ENCODE results near the gene OPN4. TPM values are rescaled to one million over a fixed set of nuclear protein-coding genes. Genes with fewer than 3 reads are reported as not detected.
"Not testable (repeated sequence)": the region's sequence is repeated elsewhere in the genome, so short reads cannot be mapped to it uniquely, and the experiment has no call there.

The OPN4 gene
- total and polyA plus RNA-seq, 2 experiments from 2014 or later: not detected

- Histone ChIP-seq H3K4me2 (no peak overlapping the region), H3K4me1 (ENCODE audit: insufficient read depth) (peaks cover 1% of the 10 kb centered on the region), H3K36me3 (replicated peaks; ENCODE audit: insufficient read depth, low read depth) (no peaks in the 10 kb centered on the region), H3K9me3 (ENCODE audit: low read depth) (no peaks in the 10 kb centered on the region), H4K20me1 (ENCODE audit: insufficient read depth, poor library complexity, severe bottlenecking) (no peaks in the 10 kb centered on the region), H3K79me2 (no peaks in the 10 kb centered on the region), H3K9me2 (replicated peaks; ENCODE audit: insufficient read depth) (no peaks in the 10 kb centered on the region), H3K4me3 (no peak overlapping the region), H3K27me3 (no peaks in the 10 kb centered on the region), H3K27ac (no peak overlapping the region), H2AFZ (no peak overlapping the region)
- 73% methylated on average over 5 of the region's 5 CpGs for WGBS (ENCODE audit: low lambda C conversion rate, missing lambda C conversion rate)
- TF ChIP-seq EZH2 (IDR thresholded peaks at IDR 0.05; ENCODE audit: borderline replicate concordance): no peak
- no peak for TF ChIP-seq CTCF (IDR thresholded peaks at IDR 0.05; ENCODE audit: poor library complexity)
- no peak for TF ChIP-seq EZH2phosphoT487 (IDR thresholded peaks at IDR 0.05; ENCODE audit: low read depth, severe bottlenecking, unreplicated experiment)
- no peak for DNase-seq (ENCODE audit: low spot score)
Measured at GRCh38 chr10:86642499-86642898, 11.8 kb upstream of the OPN4 start.

GRCh38 chr10:86644152-86644793 lies 10.1 kb upstream of the OPN4 start:
- H3K4me1 ChIP-seq (ENCODE audit: insufficient read depth): peaks cover 16% of the 10 kb centered on the region
- no peak overlapping the region for H3K4me2 ChIP-seq
- no peak for DNase-seq (ENCODE audit: low spot score)
- H3K4me3 ChIP-seq: no peak overlapping the region
- no peak overlapping the region for H3K27ac ChIP-seq
- H3K9me3 ChIP-seq (ENCODE audit: low read depth): no peaks in the 10 kb centered on the region
- H3K36me3 ChIP-seq (replicated peaks; ENCODE audit: insufficient read depth, low read depth): no peaks in the 10 kb centered on the region
- no peak overlapping the region for H2AFZ ChIP-seq
- no peaks in the 10 kb centered on the region for H4K20me1 ChIP-seq (ENCODE audit: insufficient read depth, poor library complexity, severe bottlenecking)
- H3K79me2 ChIP-seq: no peaks in the 10 kb centered on the region
- H3K9me2 ChIP-seq (replicated peaks; ENCODE audit: insufficient read depth): no peaks in the 10 kb centered on the region
- WGBS (ENCODE audit: low lambda C conversion rate, missing lambda C conversion rate): 75% methylated on average over 5 of the region's 5 CpGs
- TF ChIP-seq CTCF (IDR thresholded peaks at IDR 0.05; ENCODE audit: poor library complexity) (peak; percentile 22), EZH2 (IDR thresholded peaks at IDR 0.05; ENCODE audit: borderline replicate concordance) (no peak), EZH2phosphoT487 (IDR thresholded peaks at IDR 0.05; ENCODE audit: low read depth, severe bottlenecking, unreplicated experiment) (no peak)
- H3K27me3 ChIP-seq: no peaks in the 10 kb centered on the region

GRCh38 chr10:86644794-86645445 lies 9.4 kb upstream of the OPN4 start:
- no peak for DNase-seq (ENCODE audit: low spot score)
- no peaks in the 10 kb centered on the region for H3K9me3 ChIP-seq (ENCODE audit: low read depth)
- H3K4me1 ChIP-seq (ENCODE audit: insufficient read depth): peaks cover 21% of the 10 kb centered on the region
- H4K20me1 ChIP-seq (ENCODE audit: insufficient read depth, poor library complexity, severe bottlenecking): no peaks in the 10 kb centered on the region
- H3K4me2 ChIP-seq: no peak overlapping the region
- TF ChIP-seq EZH2 (IDR thresholded peaks at IDR 0.05; ENCODE audit: borderline replicate concordance) (no peak), EZH2phosphoT487 (IDR thresholded peaks at IDR 0.05; ENCODE audit: low read depth, severe bottlenecking, unreplicated experiment) (no peak), CTCF (IDR thresholded peaks at IDR 0.05; ENCODE audit: poor library complexity) (no peak)
- H3K36me3 ChIP-seq (replicated peaks; ENCODE audit: insufficient read depth, low read depth): no peaks in the 10 kb centered on the region
- no peak overlapping the region for H3K4me3 ChIP-seq
- H3K79me2 ChIP-seq: no peaks in the 10 kb centered on the region
- WGBS (ENCODE audit: low lambda C conversion rate, missing lambda C conversion rate): 91% methylated on average over 5 of the region's 5 CpGs
- no peak overlapping the region for H3K27ac ChIP-seq
- no peaks in the 10 kb centered on the region for H3K27me3 ChIP-seq
- H2AFZ ChIP-seq: no peak overlapping the region
- H3K9me2 ChIP-seq (replicated peaks; ENCODE audit: insufficient read depth): no peaks in the 10 kb centered on the region

GRCh38 chr10:86645621-86646165 lies 8.7 kb upstream of the OPN4 start:
- H4K20me1 ChIP-seq (ENCODE audit: insufficient read depth, poor library complexity, severe bottlenecking); H3K27me3 ChIP-seq; H3K9me2 ChIP-seq (replicated peaks; ENCODE audit: insufficient read depth); H3K27ac ChIP-seq; H3K9me3 ChIP-seq (ENCODE audit: low read depth); H3K4me2 ChIP-seq; H3K4me3 ChIP-seq; H3K79me2 ChIP-seq; DNase-seq (ENCODE audit: low spot score); H2AFZ ChIP-seq; H3K36me3 ChIP-seq (replicated peaks; ENCODE audit: insufficient read depth, low read depth): not testable (repeated sequence)
- H3K4me1 ChIP-seq (ENCODE audit: insufficient read depth): peaks cover 21% of the 10 kb centered on the region
- WGBS (ENCODE audit: low lambda C conversion rate, missing lambda C conversion rate): 98% methylated on average over 5 of the region's 5 CpGs
